ENCODE measurements around the gene GP5. TPM values are rescaled to one million over a fixed set of nuclear protein-coding genes. Genes with fewer than 3 reads are reported as not detected.

Gene GP5
- total RNA-seq, 2 donors from 2014 or later: 0.11 TPM; not detected in 1

DNA sequence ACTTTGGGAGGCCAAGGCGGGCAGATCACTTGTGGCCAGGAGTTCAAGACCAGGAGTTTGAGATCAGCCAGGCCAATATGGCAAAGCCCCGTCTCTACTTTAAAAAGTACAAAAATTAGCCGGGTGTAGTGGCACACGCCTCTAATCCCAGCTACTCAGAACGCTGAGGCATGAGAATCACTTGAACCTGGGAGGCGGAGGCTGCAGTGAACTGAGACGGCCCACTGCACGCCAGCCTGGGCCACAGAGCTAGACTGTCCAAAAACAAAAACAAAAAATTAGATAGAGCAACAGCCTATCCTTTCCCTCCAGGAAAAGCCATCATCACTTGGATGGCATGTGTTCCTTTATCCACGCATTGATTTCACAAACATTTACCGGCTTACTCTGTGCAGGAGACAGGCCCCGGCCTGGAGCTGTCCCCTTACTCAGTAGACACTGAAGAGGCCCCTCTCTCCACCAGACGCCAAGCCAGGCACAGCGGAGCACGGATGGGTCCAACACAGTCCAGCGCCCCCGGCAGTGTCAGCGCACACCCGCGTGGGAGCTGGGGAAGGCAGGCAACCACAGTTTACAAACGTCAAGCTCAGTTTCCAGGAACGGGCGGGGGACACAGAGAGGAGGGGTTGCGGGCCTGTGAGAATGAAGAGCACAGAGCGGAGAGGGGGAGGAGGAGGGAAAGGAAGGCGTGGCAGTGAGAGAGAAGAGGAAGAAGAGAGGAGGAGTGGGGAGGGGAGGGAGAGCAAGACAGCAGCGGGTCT is 3.1 kb downstream of the GP5 start:
- no peak overlapping the region for H3K9ac ChIP-seq (ENCODE audit: low read depth in 2 of 2, low read length in 2 of 2)
- H3K4me3 ChIP-seq: no peak overlapping the region
- H3K9me3 ChIP-seq: no peaks in the 10 kb centered on the region

DNA sequence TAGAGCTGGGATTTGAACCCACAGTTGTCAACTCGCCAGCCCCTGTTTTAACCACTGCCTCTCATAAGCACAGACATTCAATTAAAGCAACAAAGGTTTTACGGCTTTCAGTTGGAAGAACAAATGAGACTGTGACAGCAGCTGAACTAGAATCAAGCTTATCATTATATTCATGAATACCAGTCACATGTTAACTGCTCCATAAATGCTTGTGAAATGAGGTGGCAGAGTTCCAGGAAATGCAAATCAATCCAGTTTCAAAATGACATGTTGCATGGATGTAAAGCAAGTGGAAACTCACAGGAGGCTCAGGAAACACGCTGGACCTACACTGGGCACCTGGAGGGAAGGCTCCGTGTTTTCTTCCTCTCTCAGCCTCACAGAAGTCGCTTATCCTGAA is 3.9 kb downstream of the GP5 start:
- intact Hi-C loops (cut with DNase I): no loop called here
- no peaks in the 10 kb centered on the region for H3K9me3 ChIP-seq
- peak; percentile 49 for DNase-seq
- H3K27me3 ChIP-seq: peaks cover 7% of the 10 kb centered on the region
- H3K9ac ChIP-seq (ENCODE audit: low read depth in 2 of 2, low read length in 2 of 2): no peak overlapping the region
- no peaks in the 10 kb centered on the region for H3K4me1 ChIP-seq
- no peaks in the 10 kb centered on the region for H3K36me3 ChIP-seq
- peak overlapping the region; percentile 57 for H3K27ac ChIP-seq
- no peak overlapping the region for H3K4me3 ChIP-seq
- TF ChIP-seq, protein P1, sequence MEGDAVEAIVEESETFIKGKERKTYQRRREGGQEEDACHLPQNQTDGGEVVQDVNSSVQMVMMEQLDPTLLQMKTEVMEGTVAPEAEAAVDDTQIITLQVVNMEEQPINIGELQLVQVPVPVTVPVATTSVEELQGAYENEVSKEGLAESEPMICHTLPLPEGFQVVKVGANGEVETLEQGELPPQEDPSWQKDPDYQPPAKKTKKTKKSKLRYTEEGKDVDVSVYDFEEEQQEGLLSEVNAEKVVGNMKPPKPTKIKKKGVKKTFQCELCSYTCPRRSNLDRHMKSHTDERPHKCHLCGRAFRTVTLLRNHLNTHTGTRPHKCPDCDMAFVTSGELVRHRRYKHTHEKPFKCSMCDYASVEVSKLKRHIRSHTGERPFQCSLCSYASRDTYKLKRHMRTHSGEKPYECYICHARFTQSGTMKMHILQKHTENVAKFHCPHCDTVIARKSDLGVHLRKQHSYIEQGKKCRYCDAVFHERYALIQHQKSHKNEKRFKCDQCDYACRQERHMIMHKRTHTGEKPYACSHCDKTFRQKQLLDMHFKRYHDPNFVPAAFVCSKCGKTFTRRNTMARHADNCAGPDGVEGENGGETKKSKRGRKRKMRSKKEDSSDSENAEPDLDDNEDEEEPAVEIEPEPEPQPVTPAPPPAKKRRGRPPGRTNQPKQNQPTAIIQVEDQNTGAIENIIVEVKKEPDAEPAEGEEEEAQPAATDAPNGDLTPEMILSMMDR (IDR thresholded peaks at IDR 0.05): no peak

More for the DNA sequence above, 3.1 kb downstream of the GP5 start:
- TF ChIP-seq, protein P1 (IDR thresholded peaks at IDR 0.05): no peak
- intact Hi-C loops (cut with DNase I): no loop called here
- peaks cover 7% of the 10 kb centered on the region for H3K27me3 ChIP-seq
- H3K4me1 ChIP-seq: no peaks in the 10 kb centered on the region
- peak; percentile 64 for DNase-seq
- peak overlapping the region; percentile 57 for H3K27ac ChIP-seq
- no peaks in the 10 kb centered on the region for H3K36me3 ChIP-seq

GRCh38 chr3:194392576-194392975 is 6.5 kb downstream of the GP5 start:
- no peak overlapping the region for H3K27ac ChIP-seq
- no peaks in the 10 kb centered on the region for H3K4me1 ChIP-seq
- no peaks in the 10 kb centered on the region for H3K27me3 ChIP-seq
- H3K9ac ChIP-seq (ENCODE audit: low read depth in 2 of 2, low read length in 2 of 2): no peak overlapping the region
- intact Hi-C loops (cut with DNase I): no loop called here
- no peaks in the 10 kb centered on the region for H3K9me3 ChIP-seq
- H3K4me3 ChIP-seq: no peak overlapping the region
- no peaks in the 10 kb centered on the region for H3K36me3 ChIP-seq
- TF ChIP-seq, protein P1 (IDR thresholded peaks at IDR 0.05): no peak
- no peak for DNase-seq

DNA sequence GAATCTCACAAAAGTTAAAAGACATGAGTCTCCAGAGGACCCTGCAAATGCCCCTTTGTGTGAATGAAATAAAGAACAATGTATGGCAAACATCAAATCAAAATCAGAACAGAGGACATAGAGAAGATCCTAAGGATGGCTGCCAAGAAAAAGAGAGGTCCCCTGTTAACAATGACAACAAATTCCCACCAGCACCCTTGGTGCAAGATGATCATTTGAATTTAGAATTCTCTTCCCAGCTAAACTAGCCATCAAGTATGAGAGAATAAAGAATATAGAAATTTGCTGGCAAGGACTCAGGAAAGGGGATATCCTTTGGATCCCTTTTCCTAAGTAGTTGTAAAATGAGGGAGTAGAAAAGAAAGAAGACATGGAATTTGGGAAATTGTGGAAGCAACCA is 8.2 kb downstream of the GP5 start:
- TF ChIP-seq, protein P1 (IDR thresholded peaks at IDR 0.05): no peak
- Histone ChIP-seq H3K9ac (ENCODE audit: low read depth in 2 of 2, low read length in 2 of 2) (no peak overlapping the region), H3K27ac (no peak overlapping the region), H3K9me3 (no peaks in the 10 kb centered on the region), H3K27me3 (no peaks in the 10 kb centered on the region), H3K4me3 (no peak overlapping the region), H3K36me3 (no peaks in the 10 kb centered on the region), H3K4me1 (no peaks in the 10 kb centered on the region)
- no peak for DNase-seq
- intact Hi-C loops (cut with DNase I): no loop called here

GRCh38 chr3:194389269-194389668 is 9.8 kb downstream of the GP5 start:
- intact Hi-C loops (cut with DNase I): no loop called here
- Histone ChIP-seq H3K4me3 (no peak overlapping the region), H3K9me3 (no peaks in the 10 kb centered on the region), H3K9ac (ENCODE audit: low read depth in 2 of 2, low read length in 2 of 2) (no peak overlapping the region), H3K27ac (no peak overlapping the region), H3K36me3 (no peaks in the 10 kb centered on the region), H3K27me3 (no peaks in the 10 kb centered on the region), H3K4me1 (no peaks in the 10 kb centered on the region)
- TF ChIP-seq, protein P1 (IDR thresholded peaks at IDR 0.05): no peak
- DNase-seq: no peak

All from colonic mucosa (tissue), 4 donors.